DOHH2 (cell line): ENCODE measurements around the gene PADI1.
A peak's percentile ranks its signal among the peaks of the same experiment; 100 is the strongest.

Experiments used
- H3F3A ChIP-seq: fragments of 200-600 bp; sonication (generic), shearing (Covaris generic); 2 replicates; pipeline ENCODE4 v1.6.0; 2016; ENCODE audit warnings: antibody characterized with exemption, mild to moderate bottlenecking; ENCODE audit not compliant: control insufficient read depth, insufficient read depth
- H3K27ac ChIP-seq: fragments of 200-600 bp; sonication (generic); 2 replicates; pipeline ENCODE4 v1.5.1; 2014; ENCODE audit warnings: low read depth, mild to moderate bottlenecking, low read length, moderate library complexity
- H3K27me3 ChIP-seq: fragments of 200-600 bp; sonication (generic); 2 replicates; pipeline ENCODE4 v1.6.1; 2014; ENCODE audit warnings: mild to moderate bottlenecking, low read length, mixed read lengths; ENCODE audit not compliant: control insufficient read depth
- H3K36me3 ChIP-seq: fragments of 200-600 bp; sonication (generic); 2 replicates; pipeline ENCODE4 v1.6.1; 2014; ENCODE audit warnings: mild to moderate bottlenecking, low read length, moderate library complexity, mixed read lengths; ENCODE audit not compliant: control insufficient read depth
- H3K4me1 ChIP-seq: fragments of 200-600 bp; sonication (generic); 2 replicates; pipeline ENCODE4 v1.6.1; 2014; ENCODE audit warnings: mild to moderate bottlenecking, low read length, mixed read lengths; ENCODE audit not compliant: control insufficient read depth
- H3K4me2 ChIP-seq: fragments of 200-600 bp; sonication (generic); 2 replicates; pipeline ENCODE4 v1.6.0; 2014; ENCODE audit warnings: mild to moderate bottlenecking, low read length, moderate library complexity
- H3K4me3 ChIP-seq: fragments of 200-600 bp; sonication (generic); 2 replicates; pipeline ENCODE4 v1.5.1; 2014; ENCODE audit warnings: mild to moderate bottlenecking, low read length, mixed read lengths
- H3K79me2 ChIP-seq: fragments of 200-600 bp; sonication (generic); 2 replicates; pipeline ENCODE4 v1.6.1; 2014; ENCODE audit warnings: mild to moderate bottlenecking, low read length, mixed read lengths; ENCODE audit not compliant: control insufficient read depth
- H3K9me2 ChIP-seq: fragments of 200-600 bp; sonication (generic); replicated peaks from 2 replicates; pipeline ENCODE4 v1.6.1; 2014; ENCODE audit warnings: mild to moderate bottlenecking, low read length, mixed read lengths; ENCODE audit not compliant: control insufficient read depth
- H3K9me3 ChIP-seq: fragments of 200-600 bp; sonication (generic); 2 replicates; pipeline ENCODE4 v1.6.1; 2014; ENCODE audit warnings: antibody characterized with exemption, low read length, mixed read lengths; ENCODE audit not compliant: control insufficient read depth, insufficient read depth
- H4K20me1 ChIP-seq: fragments of 200-600 bp; sonication (generic); 2 replicates; pipeline ENCODE4 v1.6.0; 2014; ENCODE audit warnings: low read depth, mild to moderate bottlenecking, antibody characterized with exemption, low read length, moderate library complexity; ENCODE audit not compliant: control insufficient read depth, insufficient read depth
- EZH2phosphoT487 ChIP-seq: fragments of 200-600 bp; sonication (generic); IDR thresholded peaks from 2 replicates; pipeline ENCODE4 v1.6.1; 2017; ENCODE audit warnings: borderline replicate concordance, mild to moderate bottlenecking, antibody characterized with exemption, low read length, moderate library complexity, mixed read lengths
- TF ChIP-seq, protein P1 (sequence below): fragments of 200-600 bp; sonication (generic); IDR thresholded peaks from one replicate; pipeline ENCODE4 v1.5.1; 2014; ENCODE audit warnings: antibody characterized with exemption, mild to moderate bottlenecking, low read depth, low read length; ENCODE audit not compliant: poor library complexity, severe bottlenecking

PADI1 gene

DNA sequence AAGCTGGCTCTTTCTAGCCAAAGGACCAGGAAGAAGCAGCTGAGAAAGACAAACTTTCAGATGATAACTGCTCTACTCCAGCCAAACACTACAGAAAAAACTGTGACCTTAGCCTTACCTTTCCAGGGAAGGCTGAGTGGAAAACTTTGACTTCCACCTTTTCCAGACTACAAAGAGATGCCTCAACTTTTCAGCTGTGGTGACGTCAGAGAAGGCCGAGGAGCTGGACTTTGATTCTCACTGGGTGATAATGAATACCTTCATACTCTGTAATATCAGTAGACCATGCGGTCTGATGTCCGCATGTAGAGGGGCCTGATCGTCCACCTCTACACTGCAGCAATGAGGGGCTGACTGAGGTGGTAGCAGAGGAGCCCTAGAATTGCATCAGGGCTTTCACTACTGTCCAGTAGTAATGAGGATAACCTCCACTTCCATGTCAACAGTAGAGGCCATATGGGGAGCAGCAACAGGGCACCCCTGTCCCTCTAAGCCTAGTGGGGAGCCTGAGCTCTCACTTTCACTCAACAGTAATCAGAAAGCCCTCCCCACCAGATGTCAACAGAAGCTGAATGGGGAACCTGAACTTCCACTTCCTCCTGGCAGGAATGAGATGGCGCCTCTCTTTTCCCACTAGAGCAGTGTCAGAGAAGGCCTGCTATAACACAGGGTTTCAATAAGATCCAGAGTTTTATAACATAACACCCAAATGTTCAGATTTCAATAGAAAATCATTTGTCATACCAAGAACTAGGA lies 28.4 kb upstream of the PADI1 start:
- H3K27me3 ChIP-seq = peaks cover 25% of the 10 kb centered on the region
- no peaks in the 10 kb centered on the region for H3K9me3 ChIP-seq
- no peak for TF ChIP-seq EZH2phosphoT487
- TF ChIP-seq, protein P1, sequence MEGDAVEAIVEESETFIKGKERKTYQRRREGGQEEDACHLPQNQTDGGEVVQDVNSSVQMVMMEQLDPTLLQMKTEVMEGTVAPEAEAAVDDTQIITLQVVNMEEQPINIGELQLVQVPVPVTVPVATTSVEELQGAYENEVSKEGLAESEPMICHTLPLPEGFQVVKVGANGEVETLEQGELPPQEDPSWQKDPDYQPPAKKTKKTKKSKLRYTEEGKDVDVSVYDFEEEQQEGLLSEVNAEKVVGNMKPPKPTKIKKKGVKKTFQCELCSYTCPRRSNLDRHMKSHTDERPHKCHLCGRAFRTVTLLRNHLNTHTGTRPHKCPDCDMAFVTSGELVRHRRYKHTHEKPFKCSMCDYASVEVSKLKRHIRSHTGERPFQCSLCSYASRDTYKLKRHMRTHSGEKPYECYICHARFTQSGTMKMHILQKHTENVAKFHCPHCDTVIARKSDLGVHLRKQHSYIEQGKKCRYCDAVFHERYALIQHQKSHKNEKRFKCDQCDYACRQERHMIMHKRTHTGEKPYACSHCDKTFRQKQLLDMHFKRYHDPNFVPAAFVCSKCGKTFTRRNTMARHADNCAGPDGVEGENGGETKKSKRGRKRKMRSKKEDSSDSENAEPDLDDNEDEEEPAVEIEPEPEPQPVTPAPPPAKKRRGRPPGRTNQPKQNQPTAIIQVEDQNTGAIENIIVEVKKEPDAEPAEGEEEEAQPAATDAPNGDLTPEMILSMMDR = no peak
- no peaks in the 10 kb centered on the region for H3K9me2 ChIP-seq
- no peaks in the 10 kb centered on the region for H3K79me2 ChIP-seq
- no peaks in the 10 kb centered on the region for H3K36me3 ChIP-seq
- peaks cover 3% of the 10 kb centered on the region for H3K4me1 ChIP-seq
- H3K27ac ChIP-seq = no peak overlapping the region
- H3K4me3 ChIP-seq = no peak overlapping the region
- no peaks in the 10 kb centered on the region for H4K20me1 ChIP-seq
- H3K4me2 ChIP-seq = no peak overlapping the region
- H3F3A ChIP-seq = no peaks in the 10 kb centered on the region

DNA sequence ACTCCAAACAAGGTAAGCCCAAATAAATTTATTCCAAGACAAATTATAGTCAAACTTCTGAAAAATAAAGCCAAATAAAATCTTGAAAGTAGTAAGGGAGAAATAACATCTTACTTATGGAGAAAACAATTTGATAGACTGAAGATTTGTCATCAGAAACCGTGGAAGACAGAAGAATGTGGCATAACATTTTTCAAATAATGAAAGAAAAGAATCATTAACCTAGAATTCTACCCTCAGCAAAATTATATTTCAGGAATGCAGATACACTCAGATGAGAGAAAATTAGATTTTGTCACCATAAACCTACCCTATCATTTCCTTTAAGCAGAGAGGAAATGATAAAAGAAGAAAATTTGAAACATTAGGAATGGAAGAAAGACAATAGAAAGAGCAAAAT lies 27.3 kb upstream of the PADI1 start:
- no peak overlapping the region for H3K4me2 ChIP-seq
- no peak overlapping the region for H3K27ac ChIP-seq
- H3F3A ChIP-seq = no peaks in the 10 kb centered on the region
- H3K27me3 ChIP-seq = peaks cover 25% of the 10 kb centered on the region
- no peak overlapping the region for H3K4me3 ChIP-seq
- H3K9me2 ChIP-seq = no peaks in the 10 kb centered on the region
- TF ChIP-seq EZH2phosphoT487 = no peak
- TF ChIP-seq, protein P1 = no peak
- no peaks in the 10 kb centered on the region for H3K79me2 ChIP-seq
- no peaks in the 10 kb centered on the region for H3K9me3 ChIP-seq
- H3K4me1 ChIP-seq = peaks cover 10% of the 10 kb centered on the region
- H3K36me3 ChIP-seq = no peaks in the 10 kb centered on the region
- H4K20me1 ChIP-seq = no peaks in the 10 kb centered on the region

DNA sequence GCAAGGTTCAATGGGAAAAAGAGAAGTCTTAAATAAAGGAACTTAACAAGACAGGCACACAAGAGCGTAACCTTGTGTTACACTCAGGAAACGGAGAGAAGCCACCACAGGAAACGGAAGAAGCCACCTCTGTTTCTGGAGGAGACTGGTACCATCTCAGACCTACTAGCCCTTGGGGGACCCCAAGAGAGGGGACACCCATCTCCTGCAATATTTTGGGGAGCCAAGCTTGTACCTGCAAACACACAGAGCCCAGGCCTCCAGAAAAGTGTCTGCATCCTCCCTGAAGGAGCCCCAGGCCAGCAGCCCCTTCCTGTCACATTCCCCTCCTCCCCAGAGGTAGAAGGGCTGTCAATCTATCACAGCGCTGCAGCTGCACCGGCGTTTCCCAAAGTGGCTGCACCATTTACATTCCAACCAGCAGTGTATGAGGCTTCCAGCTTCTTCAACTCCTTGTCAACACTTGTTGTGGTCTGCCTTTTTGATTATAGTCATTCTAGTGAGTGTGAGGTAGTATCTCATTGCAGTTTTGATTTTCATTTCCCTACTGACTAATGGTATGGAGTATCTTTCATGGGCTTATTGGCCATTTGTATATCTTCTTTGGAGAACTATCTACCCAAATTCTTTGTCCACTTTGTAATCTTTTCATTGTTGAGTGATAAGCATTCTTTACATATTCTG lies 23.0 kb upstream of the PADI1 start:
- Histone ChIP-seq H3K4me2 (peak overlapping the region; percentile 34), H3K27ac (no peak overlapping the region), H4K20me1 (no peaks in the 10 kb centered on the region), H3F3A (no peaks in the 10 kb centered on the region), H3K9me2 (no peaks in the 10 kb centered on the region), H3K27me3 (peaks cover 13% of the 10 kb centered on the region), H3K36me3 (no peaks in the 10 kb centered on the region), H3K9me3 (no peaks in the 10 kb centered on the region), H3K4me1 (peaks cover 17% of the 10 kb centered on the region), H3K79me2 (no peaks in the 10 kb centered on the region), H3K4me3 (peak overlapping the region; percentile 25)
- TF ChIP-seq, protein P1 = no peak
- no peak for TF ChIP-seq EZH2phosphoT487
